ENCODE data around the gene RAB3GAP1. TPM values are rescaled to one million over a fixed set of nuclear protein-coding genes. Genes with fewer than 3 reads are reported as not detected.
A peak's percentile ranks its signal among the peaks of the same experiment; 100 is the strongest.

The RAB3GAP1 gene
- total RNA-seq, 1 donor from 2014 or later = 71.2 TPM

DNA sequence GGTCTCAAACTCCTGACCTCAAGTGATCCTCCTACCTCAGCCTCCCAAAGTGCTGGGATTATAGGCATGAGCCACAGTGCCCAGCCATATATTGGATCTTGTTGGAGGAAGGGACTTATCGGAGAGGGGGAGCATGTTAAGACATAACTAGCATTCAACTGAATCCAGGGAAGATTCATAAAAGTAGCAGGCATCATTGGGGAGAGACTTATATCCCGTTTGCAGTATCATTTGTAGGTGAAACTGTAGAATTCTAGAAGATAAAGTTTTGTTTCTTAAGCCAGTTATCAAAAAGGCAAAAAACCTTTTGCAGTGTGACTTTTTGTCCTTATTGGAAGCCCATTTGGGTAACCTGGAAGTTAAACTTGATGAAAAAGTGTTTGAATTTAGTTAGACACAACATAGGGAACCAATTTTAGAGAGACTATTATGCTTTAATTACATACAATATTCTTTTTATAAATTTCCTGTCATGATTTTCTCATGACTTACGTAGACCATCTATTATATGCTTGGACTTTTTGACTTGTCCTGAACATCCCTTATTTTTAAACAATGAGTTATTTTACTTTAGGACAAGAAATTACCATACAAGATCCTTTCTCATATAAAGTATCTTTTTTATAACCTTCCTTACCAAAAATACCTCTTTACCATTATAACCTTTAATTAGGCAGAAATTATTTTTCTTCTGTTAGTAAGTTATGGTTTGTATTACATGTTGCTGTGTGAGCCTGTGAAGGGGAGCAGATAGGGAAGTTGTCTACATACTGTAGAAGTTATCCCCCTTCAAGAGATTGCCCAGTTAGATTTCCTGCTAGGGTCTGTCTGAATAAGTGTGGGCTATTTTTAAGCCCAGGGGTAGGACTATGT, 20.3 kb downstream of the RAB3GAP1 start:
- Histone ChIP-seq H3K27ac (no peak overlapping the region), H3K4me1 (no peaks in the 10 kb centered on the region), H3K9me3 (ENCODE audit: low read depth) (peaks cover 23% of the 10 kb centered on the region), H3K4me3 (no peak overlapping the region), H3K79me2 (ENCODE audit: low read depth) (peaks cover 67% of the 10 kb centered on the region), H3K27me3 (no peaks in the 10 kb centered on the region), H3K4me2 (no peak overlapping the region), H2AFZ (replicated peaks) (no peak overlapping the region), H3K9ac (no peak overlapping the region), H4K20me1 (ENCODE audit: low read depth) (no peaks in the 10 kb centered on the region), H3F3A (ENCODE audit: low read depth) (no peaks in the 10 kb centered on the region), H3K36me3 (peaks cover 21% of the 10 kb centered on the region)
- Mint-ChIP-seq H3K27ac (no peak overlapping the region), H3K9me3 (peaks cover 66% of the 10 kb centered on the region), H3K27me3 (ENCODE audit: insufficient read depth, low read depth) (no peaks in the 10 kb centered on the region), H3K36me3 (peaks cover 61% of the 10 kb centered on the region), H3K4me3 (no peak overlapping the region), H3K4me1 (no peaks in the 10 kb centered on the region)
- TF ChIP-seq, protein P1, sequence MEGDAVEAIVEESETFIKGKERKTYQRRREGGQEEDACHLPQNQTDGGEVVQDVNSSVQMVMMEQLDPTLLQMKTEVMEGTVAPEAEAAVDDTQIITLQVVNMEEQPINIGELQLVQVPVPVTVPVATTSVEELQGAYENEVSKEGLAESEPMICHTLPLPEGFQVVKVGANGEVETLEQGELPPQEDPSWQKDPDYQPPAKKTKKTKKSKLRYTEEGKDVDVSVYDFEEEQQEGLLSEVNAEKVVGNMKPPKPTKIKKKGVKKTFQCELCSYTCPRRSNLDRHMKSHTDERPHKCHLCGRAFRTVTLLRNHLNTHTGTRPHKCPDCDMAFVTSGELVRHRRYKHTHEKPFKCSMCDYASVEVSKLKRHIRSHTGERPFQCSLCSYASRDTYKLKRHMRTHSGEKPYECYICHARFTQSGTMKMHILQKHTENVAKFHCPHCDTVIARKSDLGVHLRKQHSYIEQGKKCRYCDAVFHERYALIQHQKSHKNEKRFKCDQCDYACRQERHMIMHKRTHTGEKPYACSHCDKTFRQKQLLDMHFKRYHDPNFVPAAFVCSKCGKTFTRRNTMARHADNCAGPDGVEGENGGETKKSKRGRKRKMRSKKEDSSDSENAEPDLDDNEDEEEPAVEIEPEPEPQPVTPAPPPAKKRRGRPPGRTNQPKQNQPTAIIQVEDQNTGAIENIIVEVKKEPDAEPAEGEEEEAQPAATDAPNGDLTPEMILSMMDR (IDR thresholded peaks at IDR 0.05) = no peak
- no peak for TF ChIP-seq EZH2 (IDR thresholded peaks at IDR 0.05)
- TF ChIP-seq EZH2phosphoT487 (IDR thresholded peaks at IDR 0.05) = no peak
- DNase-seq (ENCODE audit: low spot score) = peak; percentile 9

DNA sequence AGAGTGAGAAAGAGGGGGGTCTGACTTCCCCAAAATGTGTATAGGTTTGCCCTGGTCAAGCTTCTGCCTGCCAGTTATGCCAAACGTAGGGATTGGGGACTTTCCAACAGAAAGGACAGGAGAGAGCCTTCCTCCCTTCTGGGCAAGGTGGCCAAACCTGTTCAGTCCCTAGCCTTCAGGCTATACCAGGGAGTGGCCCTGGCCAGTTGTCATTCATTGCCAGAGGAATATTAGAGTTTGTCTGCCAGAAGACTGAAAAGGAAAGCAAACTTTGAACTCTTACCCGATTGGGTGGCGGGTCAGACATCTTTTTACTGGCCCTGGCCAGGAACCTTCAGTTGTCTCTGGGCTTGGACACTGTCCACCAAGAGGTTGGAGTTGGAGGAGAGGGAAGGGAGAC, 22.1 kb downstream of the RAB3GAP1 start:
- Histone ChIP-seq H3K27ac (no peak overlapping the region), H2AFZ (replicated peaks) (no peak overlapping the region), H3K79me2 (ENCODE audit: low read depth) (peaks cover 56% of the 10 kb centered on the region), H3K9ac (no peak overlapping the region), H4K20me1 (ENCODE audit: low read depth) (no peaks in the 10 kb centered on the region), H3K4me2 (no peak overlapping the region), H3F3A (ENCODE audit: low read depth) (no peaks in the 10 kb centered on the region), H3K27me3 (no peaks in the 10 kb centered on the region), H3K4me3 (no peak overlapping the region), H3K36me3 (peaks cover 15% of the 10 kb centered on the region), H3K4me1 (no peaks in the 10 kb centered on the region), H3K9me3 (ENCODE audit: low read depth) (peaks cover 23% of the 10 kb centered on the region)
- Mint-ChIP-seq H3K36me3 (peaks cover 61% of the 10 kb centered on the region), H3K4me1 (no peaks in the 10 kb centered on the region), H3K9me3 (peaks cover 62% of the 10 kb centered on the region), H3K27me3 (ENCODE audit: insufficient read depth, low read depth) (no peaks in the 10 kb centered on the region), H3K27ac (no peak overlapping the region), H3K4me3 (no peak overlapping the region)
- no peak for TF ChIP-seq EZH2phosphoT487 (IDR thresholded peaks at IDR 0.05)
- TF ChIP-seq, protein P1 (IDR thresholded peaks at IDR 0.05) = no peak
- no peak for TF ChIP-seq EZH2 (IDR thresholded peaks at IDR 0.05)
- no peak for DNase-seq (ENCODE audit: low spot score)

GRCh38 chr2:135076556-135076955, 24.5 kb downstream of the RAB3GAP1 start:
- no peaks in the 10 kb centered on the region for H3K27me3 ChIP-seq
- no peak for TF ChIP-seq EZH2phosphoT487 (IDR thresholded peaks at IDR 0.05)
- TF ChIP-seq, protein P1 (IDR thresholded peaks at IDR 0.05) = no peak
- TF ChIP-seq EZH2 (IDR thresholded peaks at IDR 0.05) = no peak
- H3K4me3 ChIP-seq = no peak overlapping the region
- peaks cover 49% of the 10 kb centered on the region for H3K79me2 ChIP-seq (ENCODE audit: low read depth)
- H3F3A ChIP-seq (ENCODE audit: low read depth) = no peaks in the 10 kb centered on the region
- peaks cover 18% of the 10 kb centered on the region for H3K9me3 ChIP-seq (ENCODE audit: low read depth)
- Mint-ChIP-seq H3K27ac (no peak overlapping the region), H3K9me3 (peaks cover 61% of the 10 kb centered on the region), H3K4me3 (no peak overlapping the region), H3K36me3 (peaks cover 57% of the 10 kb centered on the region), H3K4me1 (no peaks in the 10 kb centered on the region), H3K27me3 (ENCODE audit: insufficient read depth, low read depth) (no peaks in the 10 kb centered on the region)
- H3K27ac ChIP-seq = no peak overlapping the region
- H3K36me3 ChIP-seq = peaks cover 4% of the 10 kb centered on the region
- no peaks in the 10 kb centered on the region for H3K4me1 ChIP-seq
- H2AFZ ChIP-seq (replicated peaks) = no peak overlapping the region
- H3K4me2 ChIP-seq = no peak overlapping the region
- no peak for DNase-seq (ENCODE audit: low spot score)
- no peaks in the 10 kb centered on the region for H4K20me1 ChIP-seq (ENCODE audit: low read depth)
- no peak overlapping the region for H3K9ac ChIP-seq
